RWPE2 (cell line): ENCODE measurements around the gene RFC4.

Source experiments
- ATAC-seq: fragments of 200-7000 bp; cut with Tn5 transposase; 3 replicates; pipeline ENCODE4 v1.9.1; 2021; ENCODE audit warnings: low read depth
- DNase-seq: peaks from one replicate; pipeline ENCODE4 v3.0.0-alpha.2; 2020; ENCODE audit warnings: low spot score
- H3K27ac ChIP-seq: fragments of 450-650 bp; 2 replicates; pipeline ENCODE4 v1.5.1; 2017; ENCODE audit warnings: mild to moderate bottlenecking; ENCODE audit not compliant: poor library complexity, severe bottlenecking
- H3K27me3 ChIP-seq: fragments of 250-450 bp; sonication (Bioruptor Pico); 2 replicates; pipeline ENCODE4 v1.5.1; 2021; ENCODE audit warnings: mild to moderate bottlenecking, moderate library complexity; ENCODE audit not compliant: insufficient read depth, poor library complexity, severe bottlenecking
- H3K36me3 ChIP-seq: fragments of 250-450 bp; sonication (Bioruptor Pico); 2 replicates; pipeline ENCODE4 v1.5.1; 2020; ENCODE audit warnings: low read depth, mild to moderate bottlenecking, moderate library complexity
- H3K4me1 ChIP-seq: fragments of 250-450 bp; sonication (Bioruptor Pico); 2 replicates; pipeline ENCODE4 v1.5.1; 2021; ENCODE audit warnings: mild to moderate bottlenecking, moderate library complexity; ENCODE audit not compliant: insufficient read depth, poor library complexity, severe bottlenecking
- H3K4me3 ChIP-seq: fragments of 250-450 bp; sonication (Bioruptor Pico); 2 replicates; pipeline ENCODE4 v1.5.1; 2021; ENCODE audit warnings: mild to moderate bottlenecking, moderate library complexity; ENCODE audit not compliant: severe bottlenecking
- H3K9me3 ChIP-seq: fragments of 250-450 bp; sonication (Bioruptor Pico); 2 replicates; pipeline ENCODE4 v1.5.1; 2021; ENCODE audit warnings: mild to moderate bottlenecking, moderate library complexity; ENCODE audit not compliant: severe bottlenecking
- CTCF ChIP-seq: fragments of 450-650 bp; IDR thresholded peaks from one replicate; pipeline ENCODE4 v1.5.1; 2017; ENCODE audit warnings: mild to moderate bottlenecking, moderate library complexity; ENCODE audit not compliant: poor library complexity, severe bottlenecking

The RFC4 gene

GRCh38 chr3:186842426-186843038, 36.2 kb upstream of the RFC4 start, which contains the start of gene ADIPOQ:
TSS of gene ADIPOQ (plus strand) at chr3:186842710. CDS start at chr3:186853059, 10,349 bp downstream.
- no peak for TF ChIP-seq CTCF
- no peaks in the 10 kb centered on the region for H3K27me3 ChIP-seq
- no peak within 1 kb of the TSS for H3K4me3 ChIP-seq
- ATAC-seq (no peak), DNase-seq (no peak)
- no peak within 1 kb of the TSS for H3K27ac ChIP-seq
- H3K36me3 ChIP-seq = no peaks in the 10 kb centered on the region
- no peaks in the 10 kb centered on the region for H3K9me3 ChIP-seq
- H3K4me1 ChIP-seq = no peaks in the 10 kb centered on the region

DNA sequence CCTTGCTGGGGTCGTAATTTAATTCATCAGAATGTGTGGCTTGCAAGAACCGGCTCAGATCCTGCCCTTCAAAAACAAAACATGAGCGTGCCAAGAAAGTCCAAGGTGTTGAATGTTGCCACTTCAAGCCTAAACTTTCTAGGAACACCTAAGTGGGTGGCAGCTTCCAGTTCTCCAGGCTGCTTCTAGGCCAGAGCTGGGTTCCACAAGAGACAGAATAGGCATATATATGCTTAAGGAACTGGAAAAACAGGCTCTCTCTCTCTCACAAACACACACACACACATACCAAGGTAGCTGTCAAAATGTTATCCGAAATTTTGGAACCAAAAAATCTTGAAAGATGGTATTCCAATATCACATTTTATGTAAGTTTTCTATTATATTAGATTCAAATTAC, 35.3 kb upstream of the RFC4 start:
- no peaks in the 10 kb centered on the region for H3K9me3 ChIP-seq
- ATAC-seq (no peak), DNase-seq (no peak)
- no peaks in the 10 kb centered on the region for H3K4me1 ChIP-seq
- no peak for TF ChIP-seq CTCF
- H3K4me3 ChIP-seq = no peak overlapping the region
- H3K27ac ChIP-seq = no peak overlapping the region
- H3K36me3 ChIP-seq = no peaks in the 10 kb centered on the region
- H3K27me3 ChIP-seq = no peaks in the 10 kb centered on the region

GRCh38 chr3:186839874-186840641, 33.8 kb upstream of the RFC4 start:
- DNase-seq (no peak), ATAC-seq (no peak)
- no peak for TF ChIP-seq CTCF

GRCh38 chr3:186832276-186832675, 26.0 kb upstream of the RFC4 start:
- no peaks in the 10 kb centered on the region for H3K36me3 ChIP-seq
- no peaks in the 10 kb centered on the region for H3K4me1 ChIP-seq
- H3K27ac ChIP-seq = no peak overlapping the region
- TF ChIP-seq CTCF = no peak
- ATAC-seq (no peak), DNase-seq (no peak)
- no peaks in the 10 kb centered on the region for H3K9me3 ChIP-seq
- no peak overlapping the region for H3K4me3 ChIP-seq
- H3K27me3 ChIP-seq = peaks cover 51% of the 10 kb centered on the region

More at GRCh38 chr3:186839874-186840641, 33.8 kb upstream of the RFC4 start:
- Histone ChIP-seq H3K4me3 (no peak overlapping the region), H3K36me3 (no peaks in the 10 kb centered on the region), H3K4me1 (no peaks in the 10 kb centered on the region), H3K9me3 (no peaks in the 10 kb centered on the region), H3K27me3 (no peaks in the 10 kb centered on the region), H3K27ac (no peak overlapping the region)

GRCh38 chr3:186831798-186832197, 25.5 kb upstream of the RFC4 start:
- no peak for TF ChIP-seq CTCF
- H3K9me3 ChIP-seq = no peaks in the 10 kb centered on the region
- H3K27ac ChIP-seq = no peak overlapping the region
- H3K4me1 ChIP-seq = no peaks in the 10 kb centered on the region
- ATAC-seq = no peak
- peaks cover 51% of the 10 kb centered on the region for H3K27me3 ChIP-seq
- no peak overlapping the region for H3K4me3 ChIP-seq
- H3K36me3 ChIP-seq = no peaks in the 10 kb centered on the region
- no peak for DNase-seq
